Smooth muscle cell (in vitro differentiated cells): ENCODE results near the gene ARX. TPM values are rescaled to one million over a fixed set of nuclear protein-coding genes. Genes with fewer than 3 reads are reported as not detected.

Experiments used
- DNase-seq: peaks from one replicate; lab custom pipeline; 2025; ENCODE audit not compliant: unreplicated experiment; lab: John Stamatoyannopoulos, UW
- H2AFZ ChIP-seq: fragments of 200-600 bp; sonication (generic); 2 replicates; pipeline ENCODE4 v1.6.0; 2016; ENCODE audit warnings: antibody characterized with exemption, low read depth, mild to moderate bottlenecking
- H3F3A ChIP-seq: fragments of 200-600 bp; sonication (generic); 2 replicates; pipeline ENCODE4 v1.6.0; 2017; ENCODE audit warnings: antibody characterized with exemption, low read depth
- H3K27ac ChIP-seq: fragments of 200-600 bp; sonication (generic); 2 replicates; pipeline ENCODE4 v1.5.1; 2016; ENCODE audit warnings: low read depth, mild to moderate bottlenecking
- H3K27me3 ChIP-seq: fragments of 200-600 bp; sonication (generic); 2 replicates; pipeline ENCODE4 v1.6.1; 2016; ENCODE audit warnings: low read depth, mild to moderate bottlenecking
- H3K36me3 ChIP-seq: fragments of 200-600 bp; sonication (generic); 2 replicates; pipeline ENCODE4 v1.5.1; 2016; ENCODE audit warnings: low read depth
- H3K4me1 ChIP-seq: fragments of 200-600 bp; sonication (generic); 2 replicates; pipeline ENCODE4 v1.5.1; 2016; ENCODE audit warnings: low read depth
- H3K4me2 ChIP-seq: fragments of 200-600 bp; sonication (generic); 2 replicates; pipeline ENCODE4 v1.6.0; 2016; ENCODE audit warnings: mild to moderate bottlenecking
- H3K4me3 ChIP-seq: fragments of 200-600 bp; sonication (generic); 2 replicates; pipeline ENCODE4 v1.5.1; 2016; ENCODE audit warnings: mild to moderate bottlenecking
- H3K79me2 ChIP-seq: fragments of 200-600 bp; sonication (generic); 2 replicates; pipeline ENCODE4 v1.6.0; 2016; ENCODE audit warnings: low read depth, mild to moderate bottlenecking
- H3K9ac ChIP-seq: fragments of 200-600 bp; sonication (generic); 2 replicates; pipeline ENCODE4 v1.6.0; 2016; ENCODE audit warnings: low read depth
- H3K9me3 ChIP-seq: fragments of 200-600 bp; sonication (generic); replicated peaks from 2 replicates; pipeline ENCODE4 v1.5.1; 2016; ENCODE audit warnings: low read depth
- H4K20me1 ChIP-seq: fragments of 200-600 bp; sonication (generic); 2 replicates; pipeline ENCODE4 v1.6.0; 2016; ENCODE audit warnings: low read depth
- WGBS: methylation state at CpG from one replicate; pipeline ENCODE4 v1.1.7; 2016; ENCODE audit warnings: low lambda C conversion rate; 5-methylcytosine and 5-hydroxymethylcytosine counted together
- polyA plus RNA-seq: library from polyadenylated mRNA; unstranded; fragments of >200 nt; fragmentation: Nextera tagmentation; extraction: Ambion mirVana; gene quantifications from 2 replicates; pipeline ENCODE4 v1.2.1, GENCODE V29; 2016
- total RNA-seq: library from RNA; depleted of rRNA; stranded (reverse); fragments of >200 nt; gene quantifications from 2 replicates; pipeline ENCODE4 v1.2.3, GENCODE V29; 2014
- TF ChIP-seq, protein P1 (sequence below): fragments of 200-600 bp; sonication (generic); IDR thresholded peaks from 2 replicates; pipeline ENCODE4 v1.5.1; 2017; ENCODE audit warnings: borderline replicate concordance, mild to moderate bottlenecking, antibody characterized with exemption; ENCODE audit not compliant: insufficient read depth, poor library complexity, severe bottlenecking

ARX gene
- total and polyA plus RNA-seq, 2 experiments from 2014 or later, result not detected

DNA sequence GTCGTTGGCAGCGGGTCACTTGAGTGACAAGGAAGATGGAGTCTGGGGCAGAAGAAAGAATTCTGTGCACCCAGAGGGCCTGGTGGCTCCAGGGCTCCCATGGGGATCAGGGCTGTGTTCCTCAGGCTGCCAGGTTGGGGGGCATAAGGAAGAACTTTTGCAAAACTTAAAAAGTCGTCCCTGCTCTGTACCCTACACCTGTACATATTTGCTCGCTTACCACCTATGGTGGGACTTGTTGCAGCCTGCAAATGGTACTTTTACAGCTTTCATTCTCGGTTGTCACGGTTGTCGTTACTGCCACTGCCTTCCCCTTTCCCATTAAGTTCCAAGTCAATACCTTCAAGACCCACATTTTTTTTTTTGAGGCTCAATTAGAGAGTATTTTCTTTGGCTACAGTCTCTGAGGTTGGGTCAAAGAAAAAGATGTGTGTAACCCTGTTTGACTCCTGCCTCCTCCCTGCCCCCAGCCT, 9.1 kb downstream of the ARX start:
- H2AFZ ChIP-seq, result no peak overlapping the region
- WGBS, result 8% methylated on average over 7 of the region's 7 CpGs

DNA sequence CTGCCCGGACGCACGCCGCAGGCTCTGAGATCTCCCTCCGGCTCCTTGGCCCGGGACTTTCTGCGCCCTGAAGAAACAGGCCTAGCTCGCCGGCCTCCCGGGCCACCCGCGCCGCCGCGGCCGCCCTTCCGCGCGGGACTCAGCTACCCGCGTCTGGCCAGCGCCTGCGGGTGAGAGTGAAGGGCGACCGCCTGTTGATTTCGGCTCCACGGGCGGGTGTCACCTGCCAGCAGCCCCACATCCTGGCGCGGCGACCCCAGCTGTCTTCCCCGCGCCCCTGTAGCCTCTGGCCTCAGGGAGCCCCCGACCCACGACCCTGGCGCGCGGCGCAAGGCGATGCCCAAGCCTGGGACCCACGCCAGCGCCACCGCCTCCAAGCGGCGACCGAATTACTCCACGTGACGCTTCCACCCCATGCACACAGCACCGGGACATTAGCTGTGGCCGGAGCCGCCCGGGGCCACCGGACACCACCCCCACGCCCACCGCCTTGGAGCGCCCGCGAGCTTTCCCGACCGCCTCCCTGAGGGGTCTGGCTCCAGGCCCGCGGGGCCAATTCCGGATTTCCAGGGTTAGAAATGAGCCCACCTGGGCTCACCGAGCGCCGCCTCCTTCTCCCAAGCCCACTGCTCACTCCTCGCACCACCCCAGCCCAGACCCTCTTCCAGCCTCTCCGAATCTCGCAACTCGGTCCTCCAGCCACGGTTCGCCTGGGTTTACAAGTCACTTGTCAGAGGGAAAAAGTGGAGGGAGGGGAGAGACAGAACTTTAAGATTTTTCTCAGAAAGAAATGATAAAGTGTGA, 10.2 kb downstream of the ARX start:
- 4% methylated on average over 49 of the region's 72 CpGs for WGBS
- H2AFZ ChIP-seq, result no peak overlapping the region

More for the DNA sequence above, 9.1 kb downstream of the ARX start:
- TF ChIP-seq, protein P1, sequence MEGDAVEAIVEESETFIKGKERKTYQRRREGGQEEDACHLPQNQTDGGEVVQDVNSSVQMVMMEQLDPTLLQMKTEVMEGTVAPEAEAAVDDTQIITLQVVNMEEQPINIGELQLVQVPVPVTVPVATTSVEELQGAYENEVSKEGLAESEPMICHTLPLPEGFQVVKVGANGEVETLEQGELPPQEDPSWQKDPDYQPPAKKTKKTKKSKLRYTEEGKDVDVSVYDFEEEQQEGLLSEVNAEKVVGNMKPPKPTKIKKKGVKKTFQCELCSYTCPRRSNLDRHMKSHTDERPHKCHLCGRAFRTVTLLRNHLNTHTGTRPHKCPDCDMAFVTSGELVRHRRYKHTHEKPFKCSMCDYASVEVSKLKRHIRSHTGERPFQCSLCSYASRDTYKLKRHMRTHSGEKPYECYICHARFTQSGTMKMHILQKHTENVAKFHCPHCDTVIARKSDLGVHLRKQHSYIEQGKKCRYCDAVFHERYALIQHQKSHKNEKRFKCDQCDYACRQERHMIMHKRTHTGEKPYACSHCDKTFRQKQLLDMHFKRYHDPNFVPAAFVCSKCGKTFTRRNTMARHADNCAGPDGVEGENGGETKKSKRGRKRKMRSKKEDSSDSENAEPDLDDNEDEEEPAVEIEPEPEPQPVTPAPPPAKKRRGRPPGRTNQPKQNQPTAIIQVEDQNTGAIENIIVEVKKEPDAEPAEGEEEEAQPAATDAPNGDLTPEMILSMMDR, result no peak
- Histone ChIP-seq H3K4me2 (peak overlapping the region; percentile 61), H3K36me3 (no peaks in the 10 kb centered on the region), H3F3A (no peaks in the 10 kb centered on the region), H4K20me1 (peaks cover 5% of the 10 kb centered on the region), H3K4me3 (no peak overlapping the region), H3K27me3 (peaks cover 100% of the 10 kb centered on the region), H3K9me3 (no peaks in the 10 kb centered on the region), H3K9ac (no peak overlapping the region), H3K4me1 (peaks cover 51% of the 10 kb centered on the region), H3K27ac (no peak overlapping the region), H3K79me2 (no peaks in the 10 kb centered on the region)
- DNase-seq, result no peak

DNA sequence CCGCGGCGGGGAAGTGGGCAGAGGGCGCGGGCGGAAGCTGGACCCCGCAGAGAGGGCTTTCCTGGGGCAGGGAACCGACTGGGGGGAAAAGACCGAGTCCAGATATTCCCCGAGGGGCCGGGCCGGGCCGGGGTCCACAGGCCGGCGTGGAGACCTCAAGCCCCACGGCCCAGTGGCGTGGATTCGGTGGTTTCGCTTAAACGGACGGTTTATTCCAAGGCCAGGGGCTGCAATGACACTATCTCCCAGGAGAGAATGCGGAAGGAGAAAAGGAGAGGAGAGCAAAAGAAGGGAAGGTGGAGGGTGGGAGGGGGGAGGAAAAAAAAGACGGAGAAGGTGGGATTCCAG, 10.8 kb downstream of the ARX start:
- Histone ChIP-seq H3K27ac (no peak overlapping the region), H2AFZ (no peak overlapping the region), H3K9me3 (no peaks in the 10 kb centered on the region), H3K4me3 (peak overlapping the region; percentile 32), H3K4me1 (peaks cover 61% of the 10 kb centered on the region), H3K9ac (no peak overlapping the region), H3K36me3 (no peaks in the 10 kb centered on the region), H3K4me2 (peak overlapping the region; percentile 73), H4K20me1 (peaks cover 5% of the 10 kb centered on the region), H3K79me2 (no peaks in the 10 kb centered on the region), H3F3A (no peaks in the 10 kb centered on the region), H3K27me3 (peaks cover 100% of the 10 kb centered on the region)
- TF ChIP-seq, protein P1, result no peak
- no peak for DNase-seq
- 3% methylated on average over 16 of the region's 23 CpGs for WGBS

More for the DNA sequence above, 10.2 kb downstream of the ARX start:
- Histone ChIP-seq H4K20me1 (peaks cover 5% of the 10 kb centered on the region), H3K4me1 (peaks cover 55% of the 10 kb centered on the region), H3K27me3 (peaks cover 100% of the 10 kb centered on the region), H3K36me3 (no peaks in the 10 kb centered on the region), H3K9me3 (no peaks in the 10 kb centered on the region), H3K4me3 (peak overlapping the region; percentile 32), H3K27ac (no peak overlapping the region), H3K79me2 (no peaks in the 10 kb centered on the region), H3F3A (no peaks in the 10 kb centered on the region), H3K9ac (no peak overlapping the region), H3K4me2 (peak overlapping the region; percentile 73)
- TF ChIP-seq, protein P1, result no peak
- no peak for DNase-seq
